IPS DF 4.7 (cell line): Measurements from ENCODE around the gene MRTFA.
"Not testable (repeated sequence)": the region's sequence is repeated elsewhere in the genome, so short reads cannot be mapped to it uniquely, and the experiment has no call there.

ENCODE experiments used
- DNase-seq: peaks from one replicate; pipeline ENCODE4 v3.0.0-alpha.2; 2013; ENCODE audit warnings: low spot score; ENCODE audit errors: extremely low read depth

Gene MRTFA

DNA sequence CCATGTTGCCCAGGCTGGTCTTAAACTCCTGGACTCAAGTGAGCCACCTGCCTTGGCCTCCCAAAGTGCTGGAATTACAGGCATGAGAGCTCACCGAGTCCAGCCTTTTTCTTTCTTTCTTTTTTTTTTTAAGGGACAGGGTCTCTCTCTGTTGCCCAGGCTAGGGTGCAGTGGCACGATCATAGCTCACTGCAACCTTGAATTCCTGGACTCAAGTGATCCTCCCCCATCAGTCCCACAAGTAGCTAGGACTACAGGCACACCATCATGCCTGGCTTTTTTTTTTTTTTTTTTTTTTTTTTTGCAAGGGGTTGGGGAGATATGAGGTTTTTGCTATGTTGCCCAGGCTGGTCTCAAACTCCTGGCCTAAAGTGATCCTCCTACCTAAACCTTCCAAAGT is 78.5 kb downstream of the MRTFA start:
- no peak for DNase-seq

DNA sequence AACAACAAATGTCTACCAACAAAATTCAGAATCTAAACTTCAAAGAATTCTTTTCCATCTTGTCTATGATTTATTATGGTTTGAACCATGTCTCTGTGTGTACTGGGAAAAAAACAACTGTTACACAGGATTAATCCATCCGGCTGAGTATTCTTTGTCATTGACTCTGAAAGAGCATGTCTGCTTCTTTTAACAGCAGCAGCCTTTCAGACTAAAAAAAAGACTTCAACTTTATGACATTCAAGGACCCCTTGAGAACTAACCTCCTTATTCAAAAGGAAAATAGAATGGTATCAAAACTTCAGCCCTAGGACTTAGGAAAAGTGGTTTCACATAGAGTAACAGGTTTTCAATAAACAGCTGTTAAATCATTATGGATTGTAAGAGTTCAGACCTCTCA is 79.9 kb downstream of the MRTFA start:
- no peak for DNase-seq

DNA sequence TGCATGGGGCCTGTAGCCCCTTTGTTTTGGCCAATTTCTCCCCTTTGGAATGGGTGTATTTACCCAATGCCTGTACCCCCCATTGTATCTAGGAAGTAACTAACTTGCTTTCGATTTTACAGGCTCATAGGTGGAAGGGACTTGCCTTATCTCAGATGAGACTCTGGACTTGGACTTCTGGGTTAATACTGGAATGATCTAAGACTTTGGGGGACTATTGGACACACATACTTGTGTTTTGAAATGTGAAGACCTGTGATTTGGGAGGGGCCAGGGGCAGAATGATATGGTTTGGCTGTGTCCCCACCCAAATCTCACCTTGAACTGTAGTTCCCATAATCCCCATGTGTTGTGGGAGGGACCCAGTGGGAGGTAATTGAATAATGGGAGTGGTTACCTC is 82.5 kb downstream of the MRTFA start:
- not testable (repeated sequence) for DNase-seq

- no peak for DNase-seq
These were observed 83.4 kb downstream of the MRTFA start for GRCh38 chr22:40553014-40553554.

GRCh38 chr22:40552070-40552469 is 84.4 kb downstream of the MRTFA start:
- no peak for DNase-seq

DNA sequence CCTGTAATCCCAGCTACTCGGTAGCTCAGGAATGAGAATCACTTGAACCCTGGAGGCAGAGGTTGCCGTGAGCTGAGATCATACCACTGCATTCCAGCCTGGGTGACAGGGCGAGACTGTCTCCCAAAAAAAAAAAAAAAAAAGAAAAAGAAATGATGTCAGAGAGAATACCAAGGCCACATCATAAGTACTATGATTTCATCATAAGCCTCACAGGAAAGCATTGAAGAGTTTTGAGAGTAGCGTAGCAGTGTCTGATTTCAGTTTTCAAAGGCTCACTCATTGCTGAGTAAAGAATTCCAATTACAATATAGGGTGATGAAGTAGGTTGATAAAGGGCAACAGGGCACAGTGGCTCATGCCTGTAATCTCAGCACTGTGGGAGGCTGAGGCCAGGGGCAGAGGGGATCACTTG is 88.8 kb downstream of the MRTFA start:
- DNase-seq: no peak

DNA sequence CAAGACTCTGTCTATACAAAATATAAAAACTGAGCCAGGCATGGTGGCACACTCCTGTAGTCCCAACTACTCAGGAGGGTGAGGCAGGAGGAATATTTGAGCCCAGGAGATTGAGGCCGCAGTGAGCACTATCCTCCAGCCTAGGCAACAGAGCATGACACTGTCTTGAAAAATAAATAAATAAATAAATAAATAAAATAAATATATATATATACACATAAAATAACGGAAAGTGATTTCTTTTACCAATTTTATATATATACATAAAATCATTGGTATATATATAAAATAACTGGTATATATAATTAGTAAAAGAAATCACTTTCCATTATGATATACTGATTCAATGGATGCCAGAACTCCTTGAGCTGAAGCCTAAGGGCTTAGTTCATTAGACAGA is 91.8 kb downstream of the MRTFA start:
- DNase-seq: no peak

DNA sequence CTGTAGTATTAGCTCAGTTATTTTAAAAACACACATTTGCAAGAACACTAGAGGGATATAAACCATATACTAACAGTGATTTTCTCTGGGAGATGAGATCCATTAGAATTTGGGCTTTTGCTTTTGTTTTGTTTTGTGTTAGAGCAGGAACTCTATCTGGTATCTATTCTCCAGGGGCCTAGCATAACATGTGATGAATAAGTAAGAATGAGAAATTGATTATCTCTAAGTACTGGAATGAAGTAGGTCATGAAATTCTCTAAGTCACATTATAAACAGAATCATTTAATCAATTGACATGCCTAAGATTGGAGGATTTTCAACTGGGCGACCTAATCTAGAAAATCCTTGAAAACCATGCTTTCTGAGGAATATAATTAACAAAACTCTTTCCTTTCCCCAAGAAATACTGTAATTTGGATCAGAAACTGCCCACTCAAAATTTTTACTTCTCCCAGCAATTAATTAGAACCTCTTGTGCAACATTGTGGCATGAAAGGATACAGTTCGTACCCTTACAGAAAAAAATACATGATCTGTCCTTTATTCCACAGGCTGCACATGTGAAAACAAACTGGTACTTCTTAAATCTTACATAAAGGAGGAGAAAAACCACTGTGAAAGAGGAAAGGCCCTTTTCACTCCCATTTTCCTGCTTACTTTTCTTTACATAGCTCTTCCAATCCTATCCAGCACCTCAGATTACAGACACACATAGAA is 93.5 kb downstream of the MRTFA start:
- DNase-seq: no peak

DNA sequence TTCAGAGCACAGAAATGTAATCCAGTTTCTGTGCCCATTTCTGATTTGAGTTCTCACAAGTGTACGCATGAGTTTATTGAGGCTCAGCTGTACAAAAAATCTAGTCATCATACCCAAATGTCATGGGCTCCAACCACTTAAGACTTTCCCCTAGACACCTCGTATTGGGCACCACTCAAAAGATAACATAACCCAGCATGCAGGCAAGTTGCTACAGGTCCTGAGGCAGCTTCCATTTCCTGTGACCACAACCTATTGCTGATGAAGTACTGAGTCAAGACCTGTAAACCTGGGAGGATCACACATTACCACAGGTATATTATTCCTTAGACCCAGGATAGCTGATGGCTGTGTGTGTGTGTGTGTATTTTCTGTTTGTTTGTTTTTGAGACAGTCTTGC is 95.2 kb downstream of the MRTFA start:
- no peak for DNase-seq

DNA sequence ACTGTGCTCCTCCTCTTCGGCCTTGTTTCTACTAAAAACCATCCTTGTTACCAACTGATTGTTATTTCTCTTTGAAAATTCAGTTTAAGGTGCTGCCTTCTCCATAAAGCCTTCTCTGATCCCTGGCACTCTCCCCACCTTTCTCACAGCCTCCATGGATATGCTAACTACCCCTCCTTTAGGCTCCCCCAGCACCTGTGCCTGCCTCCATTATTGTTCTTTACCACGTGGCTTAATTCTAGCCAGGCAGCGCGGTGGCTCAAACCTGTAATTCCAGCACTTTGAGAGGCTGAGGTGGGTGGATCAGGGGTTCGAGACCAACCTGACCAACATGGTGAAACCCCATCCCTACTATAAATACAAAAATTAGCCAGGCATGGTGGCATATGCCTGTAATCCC is 96.3 kb downstream of the MRTFA start:
- no peak for DNase-seq

- not testable (repeated sequence) for DNase-seq
These were observed 100.4 kb downstream of the MRTFA start for GRCh38 chr22:40536149-40536548.

- no peak for DNase-seq
These were observed 100.9 kb downstream of the MRTFA start for GRCh38 chr22:40535642-40536041.

- no peak for DNase-seq
These were observed 101.4 kb downstream of the MRTFA start for GRCh38 chr22:40535189-40535512.

DNA sequence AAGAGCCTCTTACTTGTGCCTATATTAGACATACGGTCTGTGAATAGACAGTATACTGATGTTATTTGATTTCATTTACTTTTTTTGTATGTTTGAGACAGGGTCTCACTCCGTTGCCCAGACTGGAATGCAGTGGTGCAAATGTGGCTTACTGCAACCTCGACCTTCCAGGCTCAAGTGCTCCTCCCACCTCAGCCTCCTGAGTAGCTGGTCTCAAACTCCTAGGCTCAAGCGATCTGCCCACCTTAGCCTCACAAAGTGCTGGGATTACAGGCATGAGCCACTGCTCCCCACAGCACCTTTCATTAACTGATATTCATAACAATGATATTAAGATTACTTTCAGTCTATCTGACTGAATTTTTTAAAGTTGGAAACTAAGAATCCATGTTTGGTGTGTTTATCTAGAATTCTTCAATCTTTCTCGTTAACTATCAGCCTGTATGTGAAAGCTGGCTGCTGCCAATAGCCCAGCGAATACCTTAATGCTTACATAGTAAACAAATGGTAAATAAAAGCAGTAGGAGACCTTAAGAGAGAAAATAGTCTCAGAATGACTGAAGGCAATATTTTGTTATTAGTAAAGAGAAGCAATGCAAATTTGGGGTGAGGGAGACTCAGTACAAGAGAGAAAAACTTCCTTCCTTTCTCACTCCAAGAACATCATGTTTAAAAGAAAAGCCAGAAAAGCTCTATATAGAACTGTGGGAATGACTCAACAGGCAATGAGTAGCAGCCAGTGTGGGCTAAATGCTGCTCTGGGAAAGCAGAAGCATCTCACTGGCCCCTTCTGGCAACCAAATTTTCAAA is 101.9 kb downstream of the MRTFA start:
- no peak for DNase-seq

DNA sequence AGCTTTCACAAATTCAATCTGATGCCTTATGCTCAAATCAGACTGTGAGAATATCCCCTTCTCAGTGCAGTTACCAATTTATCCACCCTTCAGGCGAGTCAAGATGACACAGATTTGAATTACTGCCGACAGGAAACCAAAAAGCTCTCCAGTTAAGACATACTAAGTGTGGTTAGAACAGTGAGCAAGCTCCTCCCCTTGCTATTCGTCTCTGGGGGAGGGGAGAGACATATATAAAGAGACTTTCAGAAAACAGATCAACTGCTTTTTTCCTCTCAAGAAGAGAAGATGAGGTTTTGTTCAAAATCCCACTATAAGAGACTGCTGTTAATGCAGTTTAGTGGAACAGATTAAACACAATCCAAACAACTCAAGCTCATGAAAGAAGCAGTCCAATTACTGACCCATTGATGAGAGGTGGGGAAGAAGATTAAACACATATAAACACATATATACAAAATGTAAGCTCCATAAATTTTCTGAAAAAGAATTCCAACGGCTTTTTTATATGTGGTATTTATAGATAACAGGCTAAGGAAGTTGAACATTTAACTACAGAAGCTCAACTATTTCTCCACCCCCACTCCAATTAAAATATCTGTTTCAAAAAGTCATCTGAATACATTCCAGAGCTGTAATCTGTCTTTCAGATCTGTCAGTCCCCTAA is 102.7 kb downstream of the MRTFA start:
- DNase-seq: no peak

GRCh38 chr22:40531951-40532900 is 104.3 kb downstream of the MRTFA start:
- DNase-seq: no peak

DNA sequence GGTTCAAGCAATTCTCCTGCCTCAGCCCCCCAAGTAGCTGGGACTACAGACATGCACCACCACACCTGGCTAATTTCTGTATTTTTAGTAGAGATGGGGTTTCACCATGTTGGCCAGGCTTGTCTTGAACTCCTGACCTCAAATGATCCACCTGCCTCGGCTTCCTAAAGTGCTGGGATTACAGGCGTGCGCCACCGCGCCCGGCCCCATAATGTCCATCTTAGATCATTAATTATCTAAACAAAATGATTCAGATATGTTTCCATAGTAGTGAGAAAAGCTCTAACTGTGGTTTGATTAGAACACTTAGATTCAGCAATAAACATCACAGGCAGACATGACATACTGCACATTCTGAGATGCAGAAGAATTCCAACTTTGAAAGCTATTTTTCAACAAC is 106.1 kb downstream of the MRTFA start:
- DNase-seq: not testable (repeated sequence)

DNA sequence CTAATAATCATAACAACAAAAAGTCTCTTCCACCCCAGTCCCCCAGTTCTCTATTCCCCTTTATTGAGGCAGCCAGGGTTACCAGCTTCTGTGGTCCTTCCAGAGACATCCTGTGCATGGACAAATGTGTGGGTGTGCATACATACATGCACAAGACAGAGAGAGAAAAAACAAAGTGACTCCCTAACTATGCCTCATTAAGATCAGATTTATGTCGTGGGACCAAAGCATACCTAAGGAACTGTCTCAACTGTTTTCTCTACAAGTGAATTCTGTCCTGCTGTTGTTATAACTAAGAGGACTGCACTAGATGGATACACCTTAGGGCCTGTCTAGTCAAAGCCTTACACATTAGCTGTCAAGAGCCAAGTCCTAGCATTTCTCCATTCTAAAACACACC is 106.7 kb downstream of the MRTFA start:
- DNase-seq: no peak

- no peak for DNase-seq
These were observed 109.6 kb downstream of the MRTFA start for GRCh38 chr22:40526960-40527359.

GRCh38 chr22:40525250-40525884 is 111.2 kb downstream of the MRTFA start:
- no peak for DNase-seq
